ENCODE data around the gene RAMACL.

DNA sequence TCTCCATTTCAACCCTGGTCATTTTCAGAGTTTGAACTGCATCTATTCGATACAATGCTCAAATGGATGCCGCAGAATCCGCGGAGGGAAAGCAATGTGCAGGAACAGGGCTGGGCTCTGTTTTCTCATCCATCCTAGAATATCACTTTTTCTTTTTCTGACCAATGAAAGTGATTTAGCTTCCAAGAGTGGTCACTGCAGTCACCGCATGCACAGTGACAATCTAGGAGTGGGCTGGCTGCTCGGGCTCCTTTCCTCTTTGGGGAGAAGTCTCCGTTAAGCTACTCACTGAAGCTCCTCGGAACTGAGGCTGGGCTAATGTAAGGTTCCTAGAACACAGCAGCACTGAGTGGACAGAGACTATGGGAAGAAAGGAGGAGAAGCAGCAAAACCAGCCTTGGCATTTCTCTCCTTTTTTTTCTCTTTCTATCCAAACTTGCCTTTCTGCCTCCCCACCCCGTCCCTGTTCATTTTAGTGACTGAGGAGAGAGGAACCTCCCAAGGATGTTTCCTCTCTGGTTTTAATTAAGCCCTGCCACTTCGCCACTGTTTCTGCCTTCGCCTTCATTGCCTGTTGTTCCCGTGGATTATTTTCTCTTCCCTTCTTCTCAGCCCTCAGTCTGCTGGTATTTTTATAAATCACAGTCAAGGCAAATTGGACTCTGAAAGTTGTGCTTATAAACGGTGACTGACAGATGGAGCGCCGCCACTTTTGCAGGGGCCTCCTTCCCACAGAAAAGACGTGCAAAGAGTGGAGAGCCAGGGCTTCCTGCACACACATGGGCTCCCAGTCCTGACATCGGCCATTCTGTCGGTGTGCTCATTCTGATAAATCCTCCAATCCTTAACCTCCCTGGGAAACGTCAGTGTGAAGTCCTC lies 41.1 kb downstream of the RAMACL start:
- TF ChIP-seq, protein P1, sequence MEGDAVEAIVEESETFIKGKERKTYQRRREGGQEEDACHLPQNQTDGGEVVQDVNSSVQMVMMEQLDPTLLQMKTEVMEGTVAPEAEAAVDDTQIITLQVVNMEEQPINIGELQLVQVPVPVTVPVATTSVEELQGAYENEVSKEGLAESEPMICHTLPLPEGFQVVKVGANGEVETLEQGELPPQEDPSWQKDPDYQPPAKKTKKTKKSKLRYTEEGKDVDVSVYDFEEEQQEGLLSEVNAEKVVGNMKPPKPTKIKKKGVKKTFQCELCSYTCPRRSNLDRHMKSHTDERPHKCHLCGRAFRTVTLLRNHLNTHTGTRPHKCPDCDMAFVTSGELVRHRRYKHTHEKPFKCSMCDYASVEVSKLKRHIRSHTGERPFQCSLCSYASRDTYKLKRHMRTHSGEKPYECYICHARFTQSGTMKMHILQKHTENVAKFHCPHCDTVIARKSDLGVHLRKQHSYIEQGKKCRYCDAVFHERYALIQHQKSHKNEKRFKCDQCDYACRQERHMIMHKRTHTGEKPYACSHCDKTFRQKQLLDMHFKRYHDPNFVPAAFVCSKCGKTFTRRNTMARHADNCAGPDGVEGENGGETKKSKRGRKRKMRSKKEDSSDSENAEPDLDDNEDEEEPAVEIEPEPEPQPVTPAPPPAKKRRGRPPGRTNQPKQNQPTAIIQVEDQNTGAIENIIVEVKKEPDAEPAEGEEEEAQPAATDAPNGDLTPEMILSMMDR (IDR thresholded peaks at IDR 0.05; ENCODE audit: poor library complexity, severe bottlenecking): no peak
- TF ChIP-seq, protein P2, sequence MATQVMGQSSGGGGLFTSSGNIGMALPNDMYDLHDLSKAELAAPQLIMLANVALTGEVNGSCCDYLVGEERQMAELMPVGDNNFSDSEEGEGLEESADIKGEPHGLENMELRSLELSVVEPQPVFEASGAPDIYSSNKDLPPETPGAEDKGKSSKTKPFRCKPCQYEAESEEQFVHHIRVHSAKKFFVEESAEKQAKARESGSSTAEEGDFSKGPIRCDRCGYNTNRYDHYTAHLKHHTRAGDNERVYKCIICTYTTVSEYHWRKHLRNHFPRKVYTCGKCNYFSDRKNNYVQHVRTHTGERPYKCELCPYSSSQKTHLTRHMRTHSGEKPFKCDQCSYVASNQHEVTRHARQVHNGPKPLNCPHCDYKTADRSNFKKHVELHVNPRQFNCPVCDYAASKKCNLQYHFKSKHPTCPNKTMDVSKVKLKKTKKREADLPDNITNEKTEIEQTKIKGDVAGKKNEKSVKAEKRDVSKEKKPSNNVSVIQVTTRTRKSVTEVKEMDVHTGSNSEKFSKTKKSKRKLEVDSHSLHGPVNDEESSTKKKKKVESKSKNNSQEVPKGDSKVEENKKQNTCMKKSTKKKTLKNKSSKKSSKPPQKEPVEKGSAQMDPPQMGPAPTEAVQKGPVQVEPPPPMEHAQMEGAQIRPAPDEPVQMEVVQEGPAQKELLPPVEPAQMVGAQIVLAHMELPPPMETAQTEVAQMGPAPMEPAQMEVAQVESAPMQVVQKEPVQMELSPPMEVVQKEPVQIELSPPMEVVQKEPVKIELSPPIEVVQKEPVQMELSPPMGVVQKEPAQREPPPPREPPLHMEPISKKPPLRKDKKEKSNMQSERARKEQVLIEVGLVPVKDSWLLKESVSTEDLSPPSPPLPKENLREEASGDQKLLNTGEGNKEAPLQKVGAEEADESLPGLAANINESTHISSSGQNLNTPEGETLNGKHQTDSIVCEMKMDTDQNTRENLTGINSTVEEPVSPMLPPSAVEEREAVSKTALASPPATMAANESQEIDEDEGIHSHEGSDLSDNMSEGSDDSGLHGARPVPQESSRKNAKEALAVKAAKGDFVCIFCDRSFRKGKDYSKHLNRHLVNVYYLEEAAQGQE (IDR thresholded peaks at IDR 0.05; ENCODE audit: borderline replicate concordance): no peak
- no peak for TF ChIP-seq POLR2AphosphoS5 (IDR thresholded peaks at IDR 0.05)
